Left ventricle myocardium inferior (tissue), 1 donor: ENCODE data around the gene PARD3B. TPM values are rescaled to one million over a fixed set of nuclear protein-coding genes. Genes with fewer than 3 reads are reported as not detected.

Experiments
- DNase-seq: peaks from one replicate; pipeline ENCODE4 v3.0.0-alpha.2; 2020
- H3K27ac ChIP-seq: fragments of 200-600 bp; replicated peaks from 2 replicates; pipeline ENCODE4 v1.8.0; 2021
- H3K27me3 ChIP-seq: fragments of 200-600 bp; 2 replicates; pipeline ENCODE4 v1.8.0; 2021; ENCODE audit warnings: low read depth
- H3K36me3 ChIP-seq: fragments of 200-600 bp; 2 replicates; pipeline ENCODE4 v1.8.0; 2021
- H3K4me1 ChIP-seq: fragments of 200-600 bp; 2 replicates; pipeline ENCODE4 v1.8.0; 2021
- H3K4me3 ChIP-seq: fragments of 200-600 bp; 2 replicates; pipeline ENCODE4 v1.8.0; 2021; ENCODE audit warnings: mild to moderate bottlenecking, moderate library complexity
- H3K9me3 ChIP-seq: fragments of 200-600 bp; replicated peaks from 2 replicates; pipeline ENCODE4 v1.8.0; 2021
- intact Hi-C: fragments of 100-400 bp; cut with micrococcal nuclease; formaldehyde crosslinking; loops from one replicate; pipeline ENCODE4 v1.11.0; 2022
- total RNA-seq: library from RNA; stranded (reverse); fragmentation: NEBNext Ultra II Directional; extraction: Animal tissue kit (Norgen Biotek cat#: 25700); gene quantifications from one replicate; pipeline ENCODE4 v1.2.1, GENCODE V29; 2021
- TF ChIP-seq, protein P1 (sequence below): fragments of 200-600 bp; IDR thresholded peaks from 2 replicates; pipeline ENCODE4 v1.8.0; 2021; ENCODE audit warnings: antibody characterized with exemption, mild to moderate bottlenecking, borderline replicate concordance
- donor health status: DM: no; HTN: yes; CAD: no; lungs with severe emphysema.

Gene PARD3B
- total RNA-seq, 1 donor from 2014 or later = 9.1 TPM

GRCh38 chr2:205451901-205452512, 906.7 kb downstream of the PARD3B start:
- DNase-seq = no peak
- no peaks in the 10 kb centered on the region for H3K27me3 ChIP-seq
- no peak overlapping the region for H3K4me3 ChIP-seq
- H3K27ac ChIP-seq = no peak overlapping the region
- no peaks in the 10 kb centered on the region for H3K9me3 ChIP-seq
- H3K4me1 ChIP-seq = no peaks in the 10 kb centered on the region
- no peaks in the 10 kb centered on the region for H3K36me3 ChIP-seq
- intact Hi-C loops = no loop called here
- TF ChIP-seq, protein P1, sequence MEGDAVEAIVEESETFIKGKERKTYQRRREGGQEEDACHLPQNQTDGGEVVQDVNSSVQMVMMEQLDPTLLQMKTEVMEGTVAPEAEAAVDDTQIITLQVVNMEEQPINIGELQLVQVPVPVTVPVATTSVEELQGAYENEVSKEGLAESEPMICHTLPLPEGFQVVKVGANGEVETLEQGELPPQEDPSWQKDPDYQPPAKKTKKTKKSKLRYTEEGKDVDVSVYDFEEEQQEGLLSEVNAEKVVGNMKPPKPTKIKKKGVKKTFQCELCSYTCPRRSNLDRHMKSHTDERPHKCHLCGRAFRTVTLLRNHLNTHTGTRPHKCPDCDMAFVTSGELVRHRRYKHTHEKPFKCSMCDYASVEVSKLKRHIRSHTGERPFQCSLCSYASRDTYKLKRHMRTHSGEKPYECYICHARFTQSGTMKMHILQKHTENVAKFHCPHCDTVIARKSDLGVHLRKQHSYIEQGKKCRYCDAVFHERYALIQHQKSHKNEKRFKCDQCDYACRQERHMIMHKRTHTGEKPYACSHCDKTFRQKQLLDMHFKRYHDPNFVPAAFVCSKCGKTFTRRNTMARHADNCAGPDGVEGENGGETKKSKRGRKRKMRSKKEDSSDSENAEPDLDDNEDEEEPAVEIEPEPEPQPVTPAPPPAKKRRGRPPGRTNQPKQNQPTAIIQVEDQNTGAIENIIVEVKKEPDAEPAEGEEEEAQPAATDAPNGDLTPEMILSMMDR = no peak

GRCh38 chr2:205453202-205453601, 907.9 kb downstream of the PARD3B start:
- no peak overlapping the region for H3K27ac ChIP-seq
- H3K27me3 ChIP-seq = no peaks in the 10 kb centered on the region
- no peak overlapping the region for H3K4me3 ChIP-seq
- intact Hi-C loops = no loop called here
- no peaks in the 10 kb centered on the region for H3K36me3 ChIP-seq
- H3K4me1 ChIP-seq = no peaks in the 10 kb centered on the region
- H3K9me3 ChIP-seq = no peaks in the 10 kb centered on the region
- TF ChIP-seq, protein P1 = no peak
- DNase-seq = no peak

DNA sequence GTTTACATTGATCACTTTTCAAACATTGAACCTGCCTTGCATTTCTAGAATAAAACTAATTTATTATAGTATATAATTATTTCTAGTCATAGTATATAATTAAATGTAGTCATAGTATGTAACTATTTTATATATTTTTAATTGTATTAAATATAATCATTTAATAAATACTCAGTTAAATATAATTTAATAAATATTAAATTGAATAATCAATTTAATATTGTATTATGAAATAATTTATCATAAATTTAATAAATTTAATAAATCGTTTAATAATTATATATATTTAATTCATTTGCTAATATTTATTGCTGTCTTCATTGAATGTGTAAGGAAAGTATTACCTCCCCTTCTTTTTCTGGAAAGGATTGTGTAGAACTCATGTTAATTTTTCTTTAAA, 911.4 kb downstream of the PARD3B start:
- TF ChIP-seq, protein P1 = no peak
- Histone ChIP-seq H3K4me1 (no peaks in the 10 kb centered on the region), H3K9me3 (no peaks in the 10 kb centered on the region), H3K4me3 (no peak overlapping the region), H3K27me3 (no peaks in the 10 kb centered on the region), H3K36me3 (no peaks in the 10 kb centered on the region), H3K27ac (no peak overlapping the region)
- intact Hi-C loops = no loop called here
- DNase-seq = no peak

DNA sequence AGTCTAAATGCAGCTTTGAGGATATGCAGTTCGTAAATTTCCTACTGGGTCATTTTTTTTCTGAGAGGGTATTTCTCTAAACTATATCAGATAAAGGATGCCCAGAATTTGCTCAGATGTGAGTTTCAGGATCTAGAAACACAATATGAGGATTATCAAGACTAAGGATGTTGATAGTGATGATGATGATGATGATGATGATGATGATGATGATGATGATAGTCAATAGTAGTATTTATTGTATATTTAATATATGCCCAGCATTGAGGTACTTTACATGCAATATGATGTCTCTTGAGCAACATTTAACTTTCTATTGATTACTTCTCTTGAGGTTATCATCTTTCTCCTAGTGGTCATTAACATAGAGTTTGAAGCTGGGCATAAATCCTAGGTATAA, 914.9 kb downstream of the PARD3B start:
- H3K4me1 ChIP-seq = no peaks in the 10 kb centered on the region
- no peak overlapping the region for H3K27ac ChIP-seq
- H3K4me3 ChIP-seq = no peak overlapping the region
- H3K27me3 ChIP-seq = no peaks in the 10 kb centered on the region
- TF ChIP-seq, protein P1 = no peak
- intact Hi-C loops = no loop called here
- no peaks in the 10 kb centered on the region for H3K9me3 ChIP-seq
- H3K36me3 ChIP-seq = no peaks in the 10 kb centered on the region
- no peak for DNase-seq

DNA sequence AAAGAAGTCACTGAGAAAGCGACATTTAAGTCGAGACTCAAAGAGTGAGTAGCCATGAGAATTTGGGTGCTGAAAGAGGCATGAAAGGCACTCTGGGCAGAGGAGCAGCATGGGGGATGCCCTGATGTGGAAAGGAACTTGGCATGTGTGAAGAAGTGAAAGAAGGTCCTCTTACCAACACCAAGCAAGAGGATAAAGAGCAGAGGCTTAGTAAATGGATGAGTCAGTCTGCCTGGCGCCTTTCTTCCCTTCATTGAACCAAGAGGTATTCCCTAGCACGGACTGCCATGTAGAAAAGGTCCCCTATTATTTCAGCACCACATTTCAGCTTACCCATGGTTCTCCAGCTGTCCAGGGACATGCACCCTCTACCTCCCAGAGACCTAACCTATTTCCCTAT, 915.9 kb downstream of the PARD3B start:
- TF ChIP-seq, protein P1 = no peak
- DNase-seq = no peak
- Histone ChIP-seq H3K27me3 (no peaks in the 10 kb centered on the region), H3K4me3 (no peak overlapping the region), H3K27ac (no peak overlapping the region), H3K9me3 (no peaks in the 10 kb centered on the region), H3K4me1 (no peaks in the 10 kb centered on the region), H3K36me3 (no peaks in the 10 kb centered on the region)
- intact Hi-C loops = no loop called here
